ENCODE data around the gene ESAM. TPM values are rescaled to one million over a fixed set of nuclear protein-coding genes. Genes with fewer than 3 reads are reported as not detected.

The ESAM gene
- total RNA-seq, 1 donor from 2014 or later = 3.7 TPM

DNA sequence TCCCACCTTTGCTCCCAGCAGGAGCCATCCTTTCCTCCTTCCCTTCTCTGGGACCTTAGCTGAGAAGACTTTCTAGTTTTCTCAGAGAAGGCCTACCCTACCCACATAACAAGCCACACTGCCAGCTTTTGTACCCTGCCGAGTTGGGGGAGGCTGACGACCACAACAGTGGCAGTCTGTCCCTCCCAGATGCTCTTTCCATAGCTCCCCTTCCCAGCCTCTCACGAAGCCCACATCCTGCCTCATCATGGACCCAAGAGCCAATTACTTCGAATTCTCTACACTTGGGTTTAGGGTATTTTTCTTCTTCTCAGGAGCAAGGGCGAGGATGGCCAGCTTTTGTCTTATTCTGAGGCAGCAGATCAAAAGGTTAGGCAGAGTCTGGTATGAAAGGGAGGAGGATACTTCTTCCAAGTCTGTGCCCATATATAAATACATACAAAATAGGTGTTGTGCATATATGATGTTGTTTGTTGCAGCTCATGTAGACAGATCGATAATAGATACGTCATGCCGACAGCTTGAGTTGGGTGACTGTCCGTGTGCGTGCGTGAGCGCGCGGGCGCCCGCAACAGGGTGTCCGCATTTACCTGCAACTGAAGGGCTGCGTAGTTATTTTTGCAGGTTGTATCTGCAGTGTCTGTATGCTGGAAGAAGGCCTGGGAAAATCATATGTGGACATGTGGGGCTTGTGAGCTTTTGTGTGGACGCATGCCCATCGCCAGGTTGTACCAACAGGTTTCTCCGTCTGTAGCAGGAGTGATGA, 23.2 kb downstream of the ESAM start:
- DNase-seq (ENCODE audit: low spot score in 2 of 2) (no peak), FAIRE-seq (no peak)

DNA sequence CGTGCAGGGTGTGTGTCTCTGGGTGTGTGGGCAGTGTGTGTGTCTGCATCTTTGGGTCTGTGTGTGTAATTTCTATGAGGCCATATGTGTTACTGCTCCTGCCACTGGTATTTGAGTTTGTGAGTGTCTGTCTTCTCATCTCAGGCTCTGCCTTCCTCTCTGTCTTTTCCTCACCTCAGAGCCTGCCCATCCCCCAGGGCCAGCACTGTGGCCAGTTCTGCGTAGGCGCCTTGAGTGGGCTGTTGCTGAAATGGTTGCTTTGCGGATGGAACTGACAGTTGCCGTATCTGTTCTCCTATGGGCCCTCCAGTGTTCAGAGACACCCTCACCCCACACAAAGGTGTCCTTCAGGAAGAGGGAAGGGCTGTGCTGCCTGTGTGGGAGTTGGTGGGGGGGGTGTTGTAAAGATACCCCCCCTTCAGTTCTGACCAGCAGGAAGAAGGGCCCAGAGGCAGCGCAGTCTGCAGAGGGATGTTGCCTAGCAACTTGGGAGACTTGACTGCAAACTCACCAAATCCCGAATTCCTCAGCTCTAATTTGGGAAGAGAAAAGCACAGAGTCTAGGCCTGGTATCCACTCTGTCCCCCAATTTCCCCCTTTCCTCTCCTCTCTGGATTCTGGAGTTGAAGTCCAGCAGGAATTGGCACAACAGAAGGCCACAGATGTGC, 24.3 kb downstream of the ESAM start:
- FAIRE-seq = no peak
- no peak for DNase-seq (ENCODE audit: low spot score in 2 of 2)

DNA sequence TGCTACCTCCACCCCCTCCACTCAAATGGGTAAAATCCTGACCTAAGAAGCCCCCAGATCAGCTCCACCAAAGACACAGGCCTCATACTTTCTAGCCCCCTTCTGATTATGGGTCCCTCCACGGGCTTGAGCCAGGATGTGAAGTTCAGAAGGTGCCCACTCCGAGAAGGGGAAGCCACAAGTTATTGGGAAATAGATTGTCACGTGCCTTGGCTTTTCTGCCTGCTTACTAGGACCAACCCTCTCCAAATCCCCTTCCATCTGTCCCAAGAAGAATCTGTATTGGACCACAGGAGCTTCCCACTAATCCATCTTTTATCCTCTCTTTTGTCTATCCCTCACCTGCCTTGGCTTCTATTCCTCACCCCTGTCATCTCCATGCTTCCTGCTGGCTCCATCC, 25.4 kb downstream of the ESAM start:
- no peak for DNase-seq (ENCODE audit: low spot score in 2 of 2)
- no peak for FAIRE-seq

DNA sequence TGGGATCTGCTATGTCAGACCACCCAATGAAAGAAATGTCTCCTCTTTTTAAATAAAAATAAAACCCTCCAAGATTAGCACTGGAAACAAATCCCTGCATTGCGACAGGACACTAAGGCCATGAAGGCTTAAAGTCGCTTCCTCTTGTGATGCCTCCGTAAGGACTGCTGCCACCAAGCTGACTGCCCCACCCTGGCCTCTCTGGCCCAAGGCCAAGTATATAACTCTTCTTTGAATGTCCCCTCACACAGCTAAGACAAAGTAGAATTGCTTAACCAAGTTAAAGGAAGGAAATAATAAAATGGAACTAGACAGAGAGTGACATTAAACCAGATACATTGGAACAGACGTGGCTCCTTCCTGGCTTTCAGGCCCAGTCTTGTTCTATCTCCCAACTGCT, 29.9 kb downstream of the ESAM start:
- no peak for DNase-seq (ENCODE audit: low spot score in 2 of 2)
- FAIRE-seq = no peak

DNA sequence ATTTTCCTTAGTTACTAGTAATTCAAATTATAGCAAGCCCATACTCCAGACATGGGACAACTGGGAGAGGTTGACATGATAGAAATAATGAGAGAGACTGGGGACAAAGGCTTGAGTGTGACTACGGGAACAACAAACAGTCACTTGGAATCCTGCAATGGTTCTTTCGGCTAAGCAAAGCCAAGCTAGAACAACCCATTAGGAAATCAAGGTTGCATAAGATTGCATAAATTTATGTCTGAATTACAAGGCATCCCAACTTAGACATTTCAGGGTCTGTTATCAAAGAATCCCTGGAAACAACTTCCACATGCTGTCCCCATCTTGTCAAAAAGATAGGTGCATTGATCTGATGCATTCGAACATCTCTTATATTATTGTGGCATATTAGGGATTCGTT, 32.5 kb downstream of the ESAM start:
- DNase-seq (ENCODE audit: low spot score in 2 of 2) (no peak), FAIRE-seq (no peak)

DNA sequence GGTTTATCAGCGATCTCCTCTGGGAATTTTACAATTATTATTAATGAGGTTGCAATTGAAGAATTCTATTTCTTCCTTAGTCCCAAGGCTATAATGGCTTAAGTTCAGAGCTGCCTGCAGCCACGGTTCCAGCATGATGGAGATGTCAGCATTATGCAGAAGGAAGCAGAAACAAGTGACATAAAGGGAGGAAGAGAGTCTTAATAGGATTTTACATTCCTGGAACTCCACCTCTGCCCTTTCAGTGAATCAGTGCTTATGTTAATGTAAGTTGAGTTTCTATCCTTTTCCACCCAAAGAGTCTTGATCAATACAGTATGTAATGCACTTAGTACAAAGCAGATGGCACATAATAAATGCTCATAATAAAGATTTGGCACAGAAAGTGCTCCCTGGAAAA, 34.0 kb downstream of the ESAM start:
- DNase-seq (ENCODE audit: low spot score in 2 of 2) = no peak
- FAIRE-seq = no peak

DNA sequence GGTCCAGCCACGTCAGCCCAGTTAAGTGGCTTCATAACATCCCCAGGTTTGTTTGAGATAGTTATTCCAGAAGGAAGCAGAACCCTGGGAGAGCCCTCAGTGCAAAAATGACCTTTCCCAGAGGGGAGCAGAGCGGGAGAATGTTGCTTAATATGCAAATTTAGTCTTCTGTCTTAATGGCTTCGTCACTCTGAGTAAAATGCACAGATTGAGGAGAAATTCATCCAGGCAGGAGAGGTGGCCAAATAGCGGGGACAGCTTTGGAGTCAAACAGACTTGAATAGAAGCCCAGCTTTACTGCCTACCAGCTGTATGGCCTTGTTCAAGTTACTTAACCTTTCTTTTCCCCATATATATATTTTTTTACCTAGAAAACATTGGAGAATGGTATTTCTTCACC, 34.6 kb downstream of the ESAM start:
- FAIRE-seq (no peak), DNase-seq (ENCODE audit: low spot score in 2 of 2) (no peak)

DNA sequence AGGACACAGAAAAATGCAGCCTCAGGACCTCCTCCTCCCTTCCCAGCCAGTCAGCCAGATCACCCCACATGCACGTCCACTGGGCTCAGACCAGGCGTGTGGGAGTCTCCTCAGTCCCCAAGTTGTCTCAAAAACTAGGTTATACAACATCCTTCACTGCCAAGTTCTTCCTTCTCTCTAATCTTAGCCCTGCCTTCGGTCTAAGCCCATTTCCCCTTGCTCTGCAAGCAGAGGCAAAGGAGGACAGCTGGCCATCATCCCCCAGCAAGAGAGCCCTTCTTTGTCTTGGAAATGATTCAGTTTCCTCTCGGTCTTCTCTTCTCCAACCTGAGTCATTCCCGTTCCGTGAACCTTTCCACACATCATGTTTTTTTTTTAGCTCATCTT, 36.4 kb downstream of the ESAM start:
- DNase-seq (ENCODE audit: low spot score in 2 of 2) (no peak), FAIRE-seq (no peak)

DNA sequence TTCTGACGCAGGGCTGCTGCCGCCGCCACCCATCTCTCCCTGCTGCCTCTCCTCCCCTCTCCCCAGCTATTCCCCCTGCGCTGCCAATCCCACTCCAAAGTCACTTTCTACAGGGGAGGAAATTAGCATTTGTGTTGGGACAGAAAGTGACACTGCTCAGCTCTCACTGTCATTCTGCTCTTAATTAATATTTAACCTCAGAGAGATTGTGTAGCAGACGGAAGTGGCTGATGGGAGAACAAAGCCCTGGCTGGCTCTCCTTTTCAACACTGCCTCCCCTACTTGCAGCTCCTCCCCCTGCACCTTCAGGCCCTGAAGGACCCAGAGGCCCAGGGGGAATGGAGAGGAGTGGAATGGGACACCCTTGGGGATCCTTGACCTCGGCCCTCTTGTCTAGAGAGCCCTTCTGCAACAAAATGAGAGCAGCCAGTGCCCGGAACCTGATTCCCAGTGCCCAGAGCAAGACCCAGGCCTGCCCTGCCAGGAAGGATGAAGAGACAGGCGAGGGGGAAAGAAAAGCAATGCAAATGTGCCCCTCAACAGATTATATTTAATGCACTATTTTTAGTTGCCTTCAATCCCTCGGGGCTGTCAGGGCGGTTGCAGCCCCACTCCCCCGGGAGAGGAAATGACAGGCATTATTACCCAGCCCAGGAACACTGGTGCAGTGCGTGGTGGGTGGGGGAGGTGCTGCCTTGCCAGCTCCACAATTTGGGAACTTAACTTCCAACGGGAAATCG, 36.9 kb downstream of the ESAM start:
- DNase-seq (ENCODE audit: low spot score in 2 of 2) (no peak), FAIRE-seq (no peak)

DNA sequence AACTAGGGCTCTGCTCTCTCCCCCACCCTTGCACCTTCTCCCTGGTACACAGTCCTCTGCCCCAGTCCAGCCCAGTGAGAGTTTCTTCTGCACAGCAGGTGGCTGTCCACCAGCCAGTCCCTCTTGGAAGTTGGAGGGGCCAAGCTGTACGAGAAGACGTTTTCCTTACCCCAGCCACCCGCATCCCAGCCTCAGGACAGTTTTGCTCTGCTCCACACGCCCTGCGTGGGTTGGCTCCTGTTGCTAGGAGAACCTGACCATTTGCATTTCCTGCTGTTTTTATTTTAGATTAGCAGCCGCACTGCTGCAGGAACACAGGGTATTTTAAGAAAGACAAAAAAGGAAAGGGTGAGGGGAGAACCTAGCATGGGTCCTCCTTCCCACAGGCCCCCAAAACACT, 39.9 kb downstream of the ESAM start:
- DNase-seq (ENCODE audit: low spot score in 2 of 2) (no peak), FAIRE-seq (no peak)

DNA sequence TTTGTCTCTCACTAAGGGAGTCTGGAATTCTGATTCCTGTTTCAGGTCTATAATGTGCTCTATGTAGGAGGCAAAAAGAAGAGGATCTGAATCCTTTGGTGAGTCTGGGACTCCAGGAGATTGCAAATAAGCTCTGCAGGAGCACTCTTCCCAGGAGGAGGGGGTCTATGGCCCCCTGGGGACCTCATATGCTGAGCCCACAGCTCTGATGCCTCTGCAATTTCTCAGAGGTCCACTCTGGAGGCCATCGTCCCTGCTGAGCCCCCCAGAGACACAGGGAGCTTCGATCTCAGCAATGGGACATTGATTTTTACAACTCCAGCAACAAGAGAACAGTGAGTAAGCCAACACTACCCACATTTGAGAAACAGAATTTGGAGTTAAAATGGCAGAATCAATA, 42.6 kb downstream of the ESAM start:
- FAIRE-seq = no peak
- no peak for DNase-seq (ENCODE audit: low spot score in 2 of 2)

DNA sequence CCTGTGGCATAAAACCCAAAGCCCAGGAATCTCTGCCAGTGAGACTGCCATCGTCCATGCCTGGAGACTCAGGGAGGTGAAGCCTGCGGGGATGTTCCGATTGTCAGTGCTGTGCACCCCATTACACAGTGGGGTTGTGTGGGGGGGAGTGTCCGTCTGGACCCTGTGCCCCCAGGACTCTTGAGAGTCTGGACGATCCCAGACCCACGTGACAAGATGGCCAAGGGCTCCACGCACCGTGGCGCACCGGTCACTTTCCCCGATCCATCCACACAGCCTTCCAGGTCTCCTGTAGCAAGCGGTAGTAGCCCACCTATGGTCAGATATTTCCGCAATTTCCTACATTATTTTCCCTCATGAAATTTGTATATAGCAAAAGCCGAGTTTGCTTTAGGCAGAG, 43.3 kb downstream of the ESAM start:
- no peak for FAIRE-seq

DNA sequence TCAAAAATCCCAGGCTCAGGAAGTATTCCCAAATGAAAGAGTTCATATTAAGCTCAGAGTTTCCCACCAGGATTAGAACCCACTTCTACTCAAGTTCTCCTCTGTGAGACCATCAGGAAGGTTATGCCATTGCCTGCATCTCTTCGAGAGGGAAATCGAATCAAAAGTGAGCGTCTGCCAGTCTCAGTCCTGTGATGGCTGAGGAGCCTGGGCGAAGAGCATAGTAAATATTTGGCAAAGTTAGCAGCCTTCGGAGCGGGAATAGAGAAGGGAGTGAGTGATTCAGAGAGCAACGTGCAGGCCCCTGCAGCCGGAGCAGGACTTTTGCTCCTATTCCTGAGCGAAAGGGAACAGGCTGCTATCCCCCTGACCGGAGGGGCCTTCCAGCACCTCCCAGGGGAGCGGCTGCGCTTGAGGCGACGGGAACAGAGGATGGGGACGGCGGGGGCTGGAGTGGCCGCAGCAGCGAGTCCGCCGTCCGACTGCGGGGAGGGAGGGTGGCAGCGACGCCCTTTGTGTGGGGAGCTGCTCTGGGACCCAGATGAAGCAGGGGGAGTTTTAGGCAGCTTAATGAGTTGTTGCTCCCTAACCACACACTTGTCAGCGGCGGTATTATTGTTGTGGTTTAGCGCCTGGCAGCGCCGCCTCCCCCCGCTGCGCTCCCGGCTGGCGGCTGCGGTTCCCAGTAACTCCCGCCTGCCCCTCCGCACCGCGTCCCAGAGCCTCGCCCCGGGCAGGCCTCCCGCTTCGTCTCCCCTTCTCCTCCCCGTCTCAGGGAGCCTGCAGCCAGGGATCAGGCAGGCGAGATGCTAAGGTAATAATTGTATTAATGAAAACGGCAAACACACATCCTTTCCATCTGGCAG, 44.1 kb downstream of the ESAM start:
- FAIRE-seq (no peak), DNase-seq (ENCODE audit: low spot score in 2 of 2) (no peak)

More for the DNA sequence above, 43.3 kb downstream of the ESAM start:
- DNase-seq (ENCODE audit: low spot score in 2 of 2) = no peak

DNA sequence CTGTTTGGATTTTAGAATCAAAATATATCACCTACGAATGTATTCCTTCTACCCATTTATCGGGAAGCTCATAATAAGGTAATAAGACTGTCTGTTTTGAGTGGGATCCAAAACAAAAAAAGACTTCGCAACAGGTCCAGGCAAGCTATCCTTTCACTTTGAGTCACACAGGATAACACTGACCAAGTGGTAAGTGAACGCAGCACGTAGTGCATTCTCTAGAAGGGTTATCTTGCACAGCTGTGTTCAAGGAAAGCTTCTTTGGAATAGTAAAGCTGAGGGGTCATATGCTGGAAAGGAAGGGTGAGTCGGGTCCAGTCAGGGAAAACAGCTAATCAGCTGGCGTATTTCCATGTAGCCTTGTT, 44.7 kb downstream of the ESAM start:
- FAIRE-seq = no peak
- no peak for DNase-seq (ENCODE audit: low spot score in 2 of 2)

DNA sequence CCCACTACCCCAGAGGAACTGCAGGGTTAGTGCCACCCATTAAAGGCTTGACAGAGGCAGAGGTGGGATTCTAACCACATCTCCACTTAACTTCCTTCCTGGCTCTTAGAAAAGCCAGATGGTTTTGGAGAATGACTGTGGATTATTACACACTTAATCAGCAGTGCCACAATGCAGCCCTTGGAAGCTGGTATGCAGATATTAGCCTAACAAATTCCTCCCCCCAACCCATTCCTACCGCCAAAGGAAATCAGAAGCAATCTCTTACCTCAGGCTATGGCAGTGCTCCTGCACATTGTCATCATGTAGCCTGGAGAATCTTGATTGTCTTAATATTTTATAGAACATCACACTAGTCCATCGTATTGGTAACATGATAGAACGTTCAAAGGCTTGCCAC, 45.5 kb downstream of the ESAM start:
- no peak for FAIRE-seq

DNA sequence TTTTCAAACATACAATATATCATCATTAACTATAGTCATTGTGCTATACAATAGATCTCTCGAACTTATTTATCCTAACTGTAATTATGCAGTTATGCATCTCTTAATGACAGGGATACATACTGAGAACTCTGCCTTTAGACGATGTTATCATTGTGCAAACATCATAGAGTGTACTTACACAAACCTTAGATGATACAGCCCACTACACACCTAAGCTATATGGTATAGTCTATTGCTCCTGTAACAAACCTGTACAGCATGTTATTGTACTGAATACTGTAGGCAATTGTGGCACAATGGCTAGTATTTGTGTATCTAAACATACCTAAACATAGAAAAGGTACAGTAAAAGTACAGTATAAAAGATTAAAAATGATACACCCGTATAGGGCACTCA, 49.7 kb downstream of the ESAM start:
- DNase-seq (ENCODE audit: low spot score in 2 of 2) = no peak
- FAIRE-seq = no peak

More for the DNA sequence above, 45.5 kb downstream of the ESAM start:
- DNase-seq (ENCODE audit: low spot score in 2 of 2) = no peak

DNA sequence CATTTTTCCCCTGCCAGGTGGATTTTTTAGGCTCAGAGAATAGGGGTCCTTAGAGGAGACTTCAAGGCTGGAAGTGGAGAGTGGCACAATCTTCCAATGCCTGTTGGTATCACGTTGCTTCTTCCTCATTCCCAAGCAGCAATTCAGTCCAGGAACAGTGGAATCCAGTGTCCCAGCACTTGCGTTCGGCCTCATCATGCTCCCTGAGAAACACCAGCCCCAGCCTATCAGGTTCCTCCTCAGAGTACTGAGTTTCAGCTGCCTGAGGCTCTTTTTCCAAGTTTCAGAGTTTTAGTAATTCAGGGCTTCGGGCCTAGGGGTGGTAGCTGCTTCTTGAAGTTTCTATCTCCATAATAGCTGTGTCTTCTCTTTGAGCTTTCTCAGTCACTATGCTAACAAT, 54.3 kb downstream of the ESAM start:
- FAIRE-seq = no peak

More for the DNA sequence above, 54.3 kb downstream of the ESAM start:
- no peak for DNase-seq (ENCODE audit: low spot score in 2 of 2)

All from frontal cortex (tissue), 4 donors.